Stimulated activated CD8-positive, alpha-beta memory T cell treated with anti-CD3 and anti-CD28 coated beads, Interleukin-12 subunit alpha, Interleukin-12 subunit beta, amount 100 ng/mL, for 1 hour (primary cell): ENCODE data around the gene UBN2.
"Not testable (repeated sequence)": the region's sequence is repeated elsewhere in the genome, so short reads cannot be mapped to it uniquely, and the experiment has no call there.

Experiments used
- DNase-seq: peaks from one replicate; pipeline ENCODE4 v3.0.0-alpha.2; 2020; ENCODE audit warnings: low read depth

The UBN2 gene

GRCh38 chr7:139230774-139231512 is at the start of gene UBN2:
UBN2 (plus strand) TSS chr7:139231237; CDS start chr7:139231485, 248 bp downstream.
- DNase-seq = peak; percentile 82

- DNase-seq = no peak
Measured at GRCh38 chr7:139181404-139181803, 49.6 kb upstream of the UBN2 start.

GRCh38 chr7:139182363-139182762 is 48.7 kb upstream of the UBN2 start:
- no peak for DNase-seq

GRCh38 chr7:139183251-139183650 is 47.8 kb upstream of the UBN2 start:
- no peak for DNase-seq

GRCh38 chr7:139183878-139184338 is 47.1 kb upstream of the UBN2 start:
- DNase-seq = no peak

GRCh38 chr7:139186146-139186545 is 44.9 kb upstream of the UBN2 start:
- DNase-seq = no peak

GRCh38 chr7:139189357-139189756 is 41.7 kb upstream of the UBN2 start:
- DNase-seq = no peak

- no peak for DNase-seq
Measured at GRCh38 chr7:139192014-139192706, 38.9 kb upstream of the UBN2 start.

GRCh38 chr7:139200382-139200781 is 30.7 kb upstream of the UBN2 start:
- no peak for DNase-seq

- no peak for DNase-seq
Measured at GRCh38 chr7:139203992-139204391, 27.0 kb upstream of the UBN2 start.

- no peak for DNase-seq
Measured at GRCh38 chr7:139205843-139206242, 25.2 kb upstream of the UBN2 start.

- DNase-seq = no peak
Measured at GRCh38 chr7:139212133-139212532, 18.9 kb upstream of the UBN2 start.

GRCh38 chr7:139213489-139213888 is 17.5 kb upstream of the UBN2 start:
- not testable (repeated sequence) for DNase-seq

- DNase-seq = no peak
Measured at GRCh38 chr7:139218173-139218572, 12.9 kb upstream of the UBN2 start.

- no peak for DNase-seq
Measured at GRCh38 chr7:139224219-139224618, 6.8 kb upstream of the UBN2 start.

- DNase-seq = not testable (repeated sequence)
Measured at GRCh38 chr7:139224836-139225235, 6.2 kb upstream of the UBN2 start.

GRCh38 chr7:139225286-139226157 is 5.5 kb upstream of the UBN2 start:
- DNase-seq = not testable (repeated sequence)

GRCh38 chr7:139226158-139226515 is 4.9 kb upstream of the UBN2 start:
- DNase-seq = not testable (repeated sequence)

GRCh38 chr7:139226988-139227488 is 4.0 kb upstream of the UBN2 start:
- DNase-seq = not testable (repeated sequence)

- no peak for DNase-seq
Measured at GRCh38 chr7:139230023-139230422, 1.0 kb upstream of the UBN2 start.

- DNase-seq = no peak
Measured at GRCh38 chr7:139230484-139230773, 608 bp upstream of the UBN2 start.
